ENCODE data around the gene SYNPO2L.

Gene SYNPO2L

DNA sequence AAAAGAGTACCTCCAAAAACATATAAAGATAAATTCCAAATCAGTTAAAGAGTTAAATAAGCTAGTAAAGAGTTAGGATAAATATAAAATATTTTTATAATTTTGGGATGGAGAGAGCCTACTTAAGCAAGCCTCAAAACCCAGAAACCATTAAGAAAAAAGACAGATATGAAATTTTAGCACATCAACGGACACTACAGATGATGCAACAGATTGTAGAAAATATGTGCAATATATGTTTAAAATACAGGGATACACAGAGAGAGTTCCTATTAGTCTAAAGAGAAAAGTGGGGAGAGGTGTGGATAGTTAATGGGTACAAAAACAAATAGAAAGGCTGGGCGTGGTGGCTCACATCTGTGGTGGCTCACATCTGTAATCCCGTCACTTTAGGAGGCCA lies 41.1 kb downstream of the SYNPO2L start:
- no peak for DNase-seq

DNA sequence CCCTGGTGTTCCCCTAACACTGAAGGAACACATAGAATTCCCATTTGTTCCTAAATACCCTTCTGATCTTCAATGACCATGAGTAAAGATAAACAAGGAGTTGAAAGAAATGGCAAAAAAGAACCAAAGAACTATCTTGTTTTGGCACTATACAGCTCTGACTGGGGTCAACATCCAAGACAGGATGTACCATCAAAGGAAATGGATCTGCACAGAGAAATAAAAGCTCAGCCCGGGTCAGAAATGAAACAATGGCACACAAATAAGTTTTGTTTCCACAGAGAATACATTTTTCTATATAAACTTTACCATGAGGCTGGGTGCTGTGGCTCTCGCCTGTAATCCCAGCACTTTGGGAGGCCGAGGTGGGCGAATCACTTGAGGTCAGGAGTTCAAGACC lies 46.7 kb downstream of the SYNPO2L start:
- DNase-seq, result no peak

DNA sequence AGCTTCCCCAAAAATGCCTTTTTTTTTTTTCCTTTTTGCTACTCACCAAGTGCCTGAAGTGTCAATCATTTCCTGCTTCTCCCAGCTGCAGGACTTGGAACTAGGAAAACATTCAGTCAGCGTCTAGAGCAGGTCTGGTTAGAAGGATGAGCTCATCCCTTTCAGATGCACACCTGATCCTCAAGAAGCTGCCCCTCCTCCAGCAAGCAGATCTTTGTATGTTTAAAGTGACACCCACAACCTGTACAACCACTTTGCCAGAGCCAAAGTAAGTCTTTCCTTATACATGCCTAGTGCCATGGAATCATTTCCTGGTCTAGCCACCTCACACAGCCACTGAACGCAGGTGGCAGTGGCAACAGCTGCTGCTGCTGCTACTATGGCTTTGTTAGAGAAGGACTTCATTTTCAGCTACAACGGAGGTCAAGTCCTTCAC lies 54.3 kb downstream of the SYNPO2L start:
- no peak for DNase-seq

GRCh38 chr10:73597346-73597745 lies 58.5 kb downstream of the SYNPO2L start:
- no peak for DNase-seq

Measured in NCI-H82 (cell line).